H1 (cell line): ENCODE results near the gene TUBGCP6. TPM values are rescaled to one million over a fixed set of nuclear protein-coding genes. Genes with fewer than 3 reads are reported as not detected.

Experiments used
- CTBP2 ChIP-seq: IDR thresholded peaks from 2 replicates; pipeline ENCODE4 v1.7.0; 2011; ENCODE audit warnings: borderline replicate concordance, mild to moderate bottlenecking, moderate library complexity, mixed read lengths, low read length; ENCODE audit not compliant: insufficient read depth, insufficient read length
- EZH2 ChIP-seq: fragments of 200-600 bp; sonication (generic); IDR thresholded peaks from 2 replicates; pipeline ENCODE4 v1.7.1; 2012; ENCODE audit warnings: low read depth, mild to moderate bottlenecking, moderate library complexity, low read length, inconsistent platforms; ENCODE audit not compliant: severe bottlenecking
- RAD21 ChIP-seq, 2 experiments: IDR thresholded peaks in 1 of 2; conservative IDR thresholded peaks in 1 of 2; 2 replicates each; pipeline ENCODE4 v1.6.1; 2011; ENCODE audit warnings: low read depth in 2 of 2, low read length in 2 of 2, improper control_type of control experiment in 1 of 2, inconsistent platforms in 1 of 2, mild to moderate bottlenecking in 1 of 2, moderate library complexity in 1 of 2
- polyA plus RNA-seq, 7 experiments: library from polyadenylated mRNA; depleted of rRNA in 3 of 7; stranded (reverse) in 5 of 7; unstranded in 2 of 7; fragments of >200 nt in 5 of 7; fragments of 200-250 nt in 2 of 7; gene quantifications; 1 replicate in 5 of 7; 2 replicates in 1 of 7; 4 replicates in 1 of 7; pipeline versions ENCODE4 v1.2.1 to v1.2.3, GENCODE V29; 2011 to 2013; ENCODE audit warnings: missing spikeins in 2 of 7, mixed read lengths in 2 of 7
- total RNA-seq: library from RNA; stranded (reverse); fragmentation: NEBNext Ultra II Directional; extraction: Animal tissue kit (Norgen Biotek cat#: 25700); gene quantifications from 2 replicates; pipeline ENCODE4 v1.2.1, GENCODE V29; 2021

The TUBGCP6 gene
- total and polyA plus RNA-seq, 2 of the 8 experiments (the other 6 are each of a cell fraction or from before 2014, with no cell fraction given) = 24.2 to 24.7 TPM

DNA sequence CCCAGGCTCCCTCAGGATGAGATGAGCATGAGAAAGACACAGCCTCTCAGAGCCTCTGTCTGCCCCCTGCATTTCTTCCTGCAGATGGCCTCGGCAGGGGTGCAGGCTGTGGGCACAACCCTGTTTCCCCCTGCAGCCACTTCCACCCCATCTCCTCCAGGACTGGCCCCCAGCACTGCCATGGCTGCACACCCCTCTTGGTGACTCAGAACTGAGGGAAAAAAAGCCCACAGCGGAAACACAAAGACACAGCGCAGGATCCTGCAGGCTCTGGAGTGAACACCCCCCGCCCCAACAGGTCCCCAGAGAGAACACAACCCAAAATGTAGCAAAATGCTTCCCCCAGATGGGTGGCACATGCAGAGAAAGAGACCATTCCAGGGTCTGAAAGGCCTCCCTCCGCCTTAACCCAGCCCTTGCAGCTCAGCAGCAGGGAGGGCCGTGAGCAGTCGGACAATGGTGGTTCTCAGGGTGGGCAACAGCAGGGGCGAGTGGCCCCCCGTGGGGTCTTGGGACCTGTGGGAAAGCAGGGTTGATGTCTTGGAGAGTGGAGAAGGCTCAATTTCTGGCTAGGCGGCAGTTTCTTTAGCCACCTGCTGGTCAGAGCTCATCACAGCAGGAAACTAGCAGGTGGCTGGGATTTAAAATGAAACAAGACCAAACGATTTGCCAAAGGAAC lies 8.0 kb downstream of the TUBGCP6 start (continued):
- peak; percentile 13 to 28; a peak in 3 of 4 replicates for TF ChIP-seq RAD21 (IDR thresholded peaks at IDR 0.05 in 1 of 2, conservative IDR thresholded peaks at IDR 0.05 in 1 of 2; ENCODE audit: low read depth in 2 of 2, low read length in 2 of 2)
- TF ChIP-seq EZH2 = no peak
- no peak for TF ChIP-seq CTBP2
- TF ChIP-seq, all 59 proteins: peak for 2
